SK-N-SH (cell line): ENCODE measurements around the gene PRELID3B. TPM values are rescaled to one million over a fixed set of nuclear protein-coding genes. Genes with fewer than 3 reads are reported as not detected.

Source experiments
- CTCF ChIA-PET: fragments of 300-600, 350-600 bp; formaldehyde crosslinking; extraction: SDS; loops from one replicate; lab custom pipeline; 2021; lab: Yijun Ruan, JAX
- POLR2A ChIA-PET: fragments of 350-600 bp; sonication (Branson Sonifier 250); formaldehyde crosslinking; extraction: SDS; loops from one replicate; lab custom pipeline; 2020; ENCODE audit warnings: antibody characterized with exemption, inconsistent platforms; lab: Yijun Ruan, JAX
- DNase-seq: peaks from one replicate; pipeline ENCODE4 v3.0.0; 2012
- H2AFZ ChIP-seq: fragments of 200-600 bp; sonication (generic); 2 replicates; pipeline ENCODE4 v1.8.1; 2016; ENCODE audit warnings: antibody characterized with exemption, mild to moderate bottlenecking, low read depth
- H3F3A ChIP-seq: fragments of 200-600 bp; sonication (generic); replicated peaks from 2 replicates; pipeline ENCODE3; 2016; ENCODE audit warnings: antibody characterized with exemption, mild to moderate bottlenecking; ENCODE audit not compliant: insufficient read depth
- H3K27ac ChIP-seq, 2 experiments: fragments of 200-500 bp in 1 of 2; fragments of 200-600 bp in 1 of 2; sonication (Bioruptor generic) in 1 of 2; sonication (generic), shearing (Covaris generic) in 1 of 2; 2 replicates each; pipeline versions ENCODE4 v1.5.1 to v1.6.1; 2014 to 2016; ENCODE audit warnings: low read depth in 2 of 2, inconsistent platforms in 1 of 2, low read length in 1 of 2, mild to moderate bottlenecking in 1 of 2, mixed read lengths in 1 of 2
- H3K27me3 ChIP-seq: fragments of 200-600 bp; sonication (generic), shearing (Covaris generic); 2 replicates; pipeline ENCODE4 v1.6.1; 2016; ENCODE audit warnings: mixed run types; ENCODE audit not compliant: insufficient read depth
- H3K36me3 ChIP-seq, 2 experiments: fragments of 200-500 bp in 1 of 2; fragments of 200-600 bp in 1 of 2; sonication (Bioruptor generic) in 1 of 2; sonication (generic) in 1 of 2; replicated peaks in 1 of 2; 2 replicates each; pipeline versions ENCODE3 to v1.5.1; 2014 to 2016; ENCODE audit warnings: low read length in 1 of 2, mild to moderate bottlenecking in 1 of 2; ENCODE audit not compliant: insufficient read depth in 2 of 2, control insufficient read depth in 1 of 2
- H3K4me1 ChIP-seq, 2 experiments: fragments of 200-500 bp in 1 of 2; fragments of 200-600 bp in 1 of 2; sonication (Bioruptor generic) in 1 of 2; sonication (generic), shearing (Covaris generic) in 1 of 2; 2 replicates each; pipeline versions ENCODE4 v1.5.1 to v1.6.1; 2014 to 2016; ENCODE audit warnings: low read depth in 1 of 2, low read length in 1 of 2, mixed run types in 1 of 2; ENCODE audit not compliant: insufficient read depth in 2 of 2, control insufficient read depth in 1 of 2
- H3K4me2 ChIP-seq: fragments of 200-600 bp; sonication (generic), shearing (Covaris generic); 2 replicates; pipeline ENCODE4 v1.6.1; 2017; ENCODE audit warnings: mixed run types
- H3K4me3 ChIP-seq, 2 experiments: fragments of 200-500 bp in 1 of 2; fragments of 200-600 bp in 1 of 2; sonication (Bioruptor generic) in 1 of 2; sonication (generic), shearing (Covaris generic) in 1 of 2; 2 replicates each; pipeline versions ENCODE4 v1.5.1 to v1.8.1; 2014 to 2016; ENCODE audit warnings: low read depth in 2 of 2, inconsistent platforms in 1 of 2, low read length in 1 of 2, mild to moderate bottlenecking in 1 of 2, mixed read lengths in 1 of 2, moderate library complexity in 1 of 2
- H3K79me2 ChIP-seq: fragments of 200-600 bp; sonication (generic); 2 replicates; pipeline ENCODE4 v1.8.1; 2017; ENCODE audit warnings: mild to moderate bottlenecking; ENCODE audit not compliant: insufficient read depth
- H3K9ac ChIP-seq: fragments of 200-600 bp; sonication (generic); 2 replicates; pipeline ENCODE4 v1.6.1; 2017; ENCODE audit warnings: mixed run types
- H3K9me2 ChIP-seq: fragments of 200-600 bp; sonication (generic); 2 replicates; pipeline ENCODE4 v1.6.1; 2017; ENCODE audit warnings: mixed run types
- H3K9me3 ChIP-seq: fragments of 200-600 bp; sonication (generic); 2 replicates; pipeline ENCODE4 v1.6.1; 2017; ENCODE audit warnings: mixed run types, mild to moderate bottlenecking, moderate library complexity
- H4K20me1 ChIP-seq: fragments of 200-600 bp; sonication (generic); 2 replicates; pipeline ENCODE4 v1.6.1; 2017; ENCODE audit warnings: mild to moderate bottlenecking, mixed run types; ENCODE audit not compliant: insufficient read depth
- CHD2 ChIP-seq: fragments of 150-350 bp; IDR thresholded peaks from 2 replicates; pipeline ENCODE4 v1.6.1; 2018; ENCODE audit warnings: low read length; ENCODE audit not compliant: partially characterized antibody
- EP300 ChIP-seq, 2 experiments: IDR thresholded peaks; 2 replicates each; pipeline versions ENCODE4 v1.4.0 to v1.6.1; 2012; ENCODE audit warnings: borderline replicate concordance in 1 of 2, low read depth in 1 of 2, low read length in 1 of 2
- EZH2phosphoT487 ChIP-seq: fragments of 200-600 bp; sonication (generic); IDR thresholded peaks from 2 replicates; pipeline ENCODE4 v1.6.1; 2017; ENCODE audit warnings: low read depth, mixed run types, mild to moderate bottlenecking, antibody characterized with exemption, moderate library complexity, borderline replicate concordance
- FOSL2 ChIP-seq: IDR thresholded peaks from 2 replicates; pipeline ENCODE4 v1.4.0; 2012; ENCODE audit warnings: low read depth, mild to moderate bottlenecking, moderate library complexity, borderline replicate concordance
- FOXJ3 ChIP-seq: sonication (generic); formaldehyde crosslinking; IDR thresholded peaks from 2 replicates; pipeline ENCODE4 v1.5.1; 2020; ENCODE audit warnings: mild to moderate bottlenecking, missing genetic modification reagents
- GATA2 ChIP-seq: sonication (generic); formaldehyde crosslinking; IDR thresholded peaks from 2 replicates; pipeline ENCODE4 v1.5.0; 2020; ENCODE audit warnings: mild to moderate bottlenecking, missing genetic modification reagents
- JUND ChIP-seq: IDR thresholded peaks from 2 replicates; pipeline ENCODE4 v1.4.0; 2012
- MXI1 ChIP-seq: IDR thresholded peaks from 2 replicates; pipeline ENCODE4 v1.6.1; 2012; ENCODE audit warnings: mild to moderate bottlenecking, low read depth, low read length, improper control_type of control experiment
- NFIC ChIP-seq: IDR thresholded peaks from 2 replicates; pipeline ENCODE4 v1.4.0; 2012; ENCODE audit warnings: borderline replicate concordance
- NRF1 ChIP-seq: IDR thresholded peaks from 2 replicates; pipeline ENCODE4 v1.6.1; 2012; ENCODE audit warnings: low read depth, mild to moderate bottlenecking, low read length
- PBX3 ChIP-seq: IDR thresholded peaks from 2 replicates; pipeline ENCODE4; 2012
- RAD21 ChIP-seq: IDR thresholded peaks from 2 replicates; pipeline ENCODE4 v1.6.1; 2012; ENCODE audit warnings: mild to moderate bottlenecking, low read length
- TAF1 ChIP-seq: IDR thresholded peaks from 2 replicates; pipeline ENCODE4 v1.6.1; 2012; ENCODE audit warnings: low read depth, mild to moderate bottlenecking, low read length, moderate library complexity, borderline replicate concordance
- WGBS: methylation state at CpG from one replicate; pipeline ENCODE4 v1.1.6; 2017; ENCODE audit warnings: low lambda C conversion rate; 5-methylcytosine and 5-hydroxymethylcytosine counted together
- polyA plus RNA-seq, 3 experiments: library from polyadenylated mRNA; depleted of rRNA; stranded (reverse); fragments of >200 nt; gene quantifications; 2 replicates each; pipeline ENCODE4 v1.2.3, GENCODE V29; 2012
- TF ChIP-seq, protein P1 (sequence below): IDR thresholded peaks from 2 replicates; pipeline ENCODE4 v1.4.0; 2012; ENCODE audit warnings: low read depth
- TF ChIP-seq, protein P2 (sequence below): fragments of 150-350 bp; IDR thresholded peaks from 2 replicates; pipeline ENCODE4 v1.6.1; 2017; ENCODE audit warnings: antibody characterized with exemption, low read length, low read depth, borderline replicate concordance

The PRELID3B gene
- polyA plus RNA-seq, 1 of the 3 experiments (the other 2 are of a cell fraction): 20.9 TPM

DNA sequence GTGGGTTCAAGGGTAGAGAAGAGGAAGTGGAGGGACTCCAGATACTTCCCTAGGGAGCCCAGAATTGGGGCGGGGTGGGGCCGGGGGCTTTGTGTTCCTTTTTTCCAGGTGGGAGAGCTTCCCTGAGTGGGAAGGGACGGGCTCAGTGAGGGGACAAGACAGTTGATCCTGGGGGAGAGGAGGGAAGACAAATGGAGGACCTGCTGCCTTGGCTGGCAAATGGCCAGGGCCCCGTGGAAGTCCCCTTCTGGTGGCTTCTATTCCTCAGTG is 38.2 kb downstream of the PRELID3B start (continued):
- TF ChIP-seq EP300 (IDR thresholded peaks at IDR 0.05; ENCODE audit: borderline replicate concordance in 1 of 2, low read depth in 1 of 2, low read length in 1 of 2) (no peak), MXI1 (no peak), GATA2 (CRISPR knock-in tag) (no peak), EZH2phosphoT487 (no peak), NFIC (no peak)

- Histone ChIP-seq H3K4me2 (no peak overlapping the region), H3K4me3 (no peak overlapping the region), H3K4me1 (peaks cover 0 to 3% of the 10 kb centered on the region in 2 experiments; a peak in 1 of 4 replicates), H3K36me3 (no peaks in the 10 kb centered on the region), H3F3A (no peaks in the 10 kb centered on the region), H3K27me3 (no peaks in the 10 kb centered on the region), H4K20me1 (no peaks in the 10 kb centered on the region), H3K9me3 (no peaks in the 10 kb centered on the region), H3K79me2 (no peaks in the 10 kb centered on the region), H2AFZ (no peak overlapping the region), H3K9ac (no peak overlapping the region), H3K9me2 (no peaks in the 10 kb centered on the region), H3K27ac (no peak overlapping the region)
- TF ChIP-seq FOXJ3 (CRISPR knock-in tag) (no peak), JUND (no peak), RAD21 (no peak)
- ChIA-PET POLR2A (no interaction called here), CTCF (no interaction called here)
- DNase-seq: no peak
- WGBS: 94% methylated on average over 16 of the region's 16 CpGs
Observed at GRCh38 chr20:59003836-59004492, 38.6 kb downstream of the PRELID3B start.

- Histone ChIP-seq H4K20me1 (no peaks in the 10 kb centered on the region), H2AFZ (no peak overlapping the region), H3K4me3 (no peak overlapping the region), H3K27ac (no peak overlapping the region), H3F3A (no peaks in the 10 kb centered on the region), H3K36me3 (no peaks in the 10 kb centered on the region), H3K4me1 (peaks cover 0 to 3% of the 10 kb centered on the region in 2 experiments; a peak in 1 of 4 replicates), H3K9me3 (no peaks in the 10 kb centered on the region), H3K9me2 (no peaks in the 10 kb centered on the region), H3K27me3 (no peaks in the 10 kb centered on the region), H3K4me2 (no peak overlapping the region), H3K9ac (no peak overlapping the region), H3K79me2 (no peaks in the 10 kb centered on the region)
- no peak for DNase-seq
- 71% methylated on average over 12 of the region's 17 CpGs for WGBS
- no peak for TF ChIP-seq CHD2
- TF ChIP-seq, protein P1, sequence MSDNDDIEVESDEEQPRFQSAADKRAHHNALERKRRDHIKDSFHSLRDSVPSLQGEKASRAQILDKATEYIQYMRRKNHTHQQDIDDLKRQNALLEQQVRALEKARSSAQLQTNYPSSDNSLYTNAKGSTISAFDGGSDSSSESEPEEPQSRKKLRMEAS: no peak
- TF ChIP-seq NRF1: no peak
- TF ChIP-seq, protein P2, sequence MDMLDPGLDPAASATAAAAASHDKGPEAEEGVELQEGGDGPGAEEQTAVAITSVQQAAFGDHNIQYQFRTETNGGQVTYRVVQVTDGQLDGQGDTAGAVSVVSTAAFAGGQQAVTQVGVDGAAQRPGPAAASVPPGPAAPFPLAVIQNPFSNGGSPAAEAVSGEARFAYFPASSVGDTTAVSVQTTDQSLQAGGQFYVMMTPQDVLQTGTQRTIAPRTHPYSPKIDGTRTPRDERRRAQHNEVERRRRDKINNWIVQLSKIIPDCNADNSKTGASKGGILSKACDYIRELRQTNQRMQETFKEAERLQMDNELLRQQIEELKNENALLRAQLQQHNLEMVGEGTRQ: no peak
- TF ChIP-seq FOSL2: no peak
- TF ChIP-seq PBX3: no peak
- TF ChIP-seq TAF1: no peak
- POLR2A ChIA-PET: no interaction called here
- CTCF ChIA-PET: no interaction called here
Observed at GRCh38 chr20:59002874-59003399, 39.6 kb downstream of the PRELID3B start.
